GM10847 (cell line): ENCODE data around the gene GSTA3.

ENCODE experiments used
- POLR2A ChIP-seq: IDR thresholded peaks from 2 replicates; pipeline ENCODE4 v1.6.1; 2011; ENCODE audit not compliant: insufficient read length; ENCODE audit errors: extremely low read depth

Gene GSTA3

DNA sequence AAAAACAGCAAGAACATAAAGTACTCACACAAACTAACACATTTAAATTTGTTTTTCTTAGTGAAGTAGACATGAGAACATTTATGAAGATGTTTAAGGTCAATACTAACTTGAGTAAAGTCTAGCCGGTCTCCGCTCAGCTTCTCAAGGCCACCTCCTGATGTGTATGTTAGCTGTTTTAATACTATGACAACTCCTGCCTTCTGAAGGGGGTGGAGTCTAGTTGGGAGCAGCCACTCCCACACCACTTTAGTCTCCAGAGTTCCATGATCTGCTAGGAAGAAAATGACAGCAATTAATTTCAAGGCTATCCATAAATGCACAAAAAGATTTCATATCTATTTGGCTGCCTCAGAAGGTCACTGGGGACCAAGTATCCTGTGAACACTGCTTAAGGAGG, at the start of gene GSTA3:
GSTA3 (minus strand) TSS at position 168 of the 400 bp plus-strand sequence. CDS start 3,864 bp downstream, outside the sequence.
- TF ChIP-seq POLR2A: no peak

DNA sequence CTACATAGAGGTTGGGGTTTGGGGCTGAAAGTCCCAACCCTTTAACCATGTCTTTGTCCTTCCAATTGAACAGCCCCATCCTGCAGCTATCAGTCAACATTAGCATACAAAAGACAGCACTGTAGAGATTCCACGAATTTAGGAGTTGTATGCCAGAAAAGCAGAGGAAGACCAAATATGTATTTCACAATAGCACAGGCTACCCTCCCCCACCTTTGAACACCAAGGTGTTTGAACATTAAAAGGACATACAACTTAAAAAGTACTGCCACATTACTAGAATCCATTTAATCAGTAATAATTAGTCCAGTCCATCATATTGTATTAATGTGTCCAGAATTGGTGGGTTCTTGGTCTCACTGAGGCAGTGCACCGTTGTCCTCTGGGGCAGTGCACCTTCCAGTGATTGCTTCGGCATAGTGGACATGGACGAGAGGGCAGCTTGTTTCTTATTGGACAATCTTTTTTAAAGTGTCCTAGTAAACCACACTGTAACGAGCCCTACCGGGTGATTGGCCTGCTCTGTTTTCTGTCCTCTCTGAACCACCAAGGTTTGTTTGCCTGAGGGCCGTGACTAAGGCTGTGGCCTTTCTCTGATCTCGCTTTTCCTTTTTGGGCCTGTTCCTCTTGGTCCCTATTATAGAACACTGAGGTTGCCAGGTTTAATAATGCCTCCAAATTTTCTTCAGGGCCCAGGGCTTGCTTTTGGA, 49.2 kb upstream of the GSTA3 start:
- TF ChIP-seq POLR2A: no peak

DNA sequence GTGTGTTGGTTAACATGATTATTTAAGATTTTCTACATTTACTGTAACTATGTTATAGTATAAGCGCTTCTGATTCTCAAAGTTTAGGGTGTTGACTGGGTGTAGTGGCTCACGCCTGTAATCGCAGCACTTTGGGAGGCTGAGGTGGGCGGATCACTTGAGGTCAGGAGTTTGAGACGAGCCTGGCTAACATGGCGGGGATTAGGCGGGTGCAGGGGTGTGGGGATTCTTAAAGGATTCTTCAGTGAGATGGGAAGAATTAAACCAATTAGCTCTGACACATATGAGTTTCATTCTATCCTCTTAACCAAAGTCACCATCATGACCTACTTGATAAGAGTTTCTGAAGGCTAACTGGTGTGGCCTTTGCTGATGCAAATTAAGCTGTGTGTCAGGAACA, 46.4 kb upstream of the GSTA3 start:
- no peak for TF ChIP-seq POLR2A

DNA sequence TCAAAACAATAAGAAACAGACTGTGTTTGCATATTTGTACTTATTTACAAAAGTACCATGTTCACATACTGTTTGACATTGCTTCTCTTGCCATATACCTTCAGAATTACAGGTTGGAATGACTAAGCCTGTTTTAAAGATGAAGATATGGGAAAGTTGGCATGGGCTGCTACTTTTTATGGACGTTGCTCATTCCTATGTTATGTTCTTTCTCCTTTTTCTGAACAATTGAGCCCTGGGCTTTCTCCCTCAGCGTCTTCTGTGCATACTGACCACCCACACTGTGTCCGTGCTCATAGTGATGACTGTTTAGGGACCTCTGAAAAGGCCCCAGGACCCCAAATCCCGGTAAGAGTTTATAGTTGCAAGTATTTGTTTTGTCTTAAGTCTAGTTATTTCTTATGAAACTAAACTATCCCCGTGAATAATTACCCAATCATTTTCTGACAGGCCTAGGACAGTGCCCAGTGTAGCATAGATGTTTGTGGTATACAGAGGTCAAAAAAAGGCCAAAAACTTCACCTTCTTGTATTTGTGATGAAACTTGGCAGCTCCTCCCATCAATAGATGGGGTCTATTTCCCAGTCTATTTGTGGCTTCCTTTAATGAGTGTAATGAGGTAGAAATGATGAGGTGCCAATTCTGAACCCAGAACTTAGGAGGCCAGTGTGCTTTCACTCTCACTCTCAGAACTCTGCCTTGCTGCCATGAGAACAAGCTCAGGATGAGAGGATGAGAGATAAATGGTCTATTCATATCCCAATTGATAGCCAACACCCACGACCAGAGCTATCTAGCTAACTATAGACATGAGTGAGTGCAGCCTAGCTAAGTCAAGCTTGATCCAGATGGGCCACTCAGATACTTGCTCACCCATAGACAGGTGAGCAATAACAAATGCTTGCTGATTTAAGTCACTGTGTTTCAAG, 44.7 kb upstream of the GSTA3 start:
- TF ChIP-seq POLR2A: no peak

DNA sequence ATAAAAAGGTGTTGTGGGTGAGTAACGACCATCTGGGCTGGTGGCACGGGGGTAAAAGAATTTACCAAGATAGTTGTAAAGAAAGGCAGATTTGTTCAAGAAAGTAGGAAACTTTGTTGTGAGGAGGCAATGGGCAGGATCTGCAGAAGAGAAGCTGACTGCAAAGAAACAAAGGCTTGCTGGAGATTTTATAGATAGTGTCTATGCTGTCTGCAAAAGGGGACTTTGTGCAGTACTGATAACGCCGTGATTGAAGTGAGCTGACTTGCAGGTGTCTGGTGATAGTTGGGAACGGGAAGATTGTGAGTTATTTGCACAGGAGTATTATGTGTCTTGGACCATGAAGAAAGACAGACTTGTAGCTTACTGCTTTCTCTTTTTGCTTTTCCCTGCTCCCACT, 36.8 kb upstream of the GSTA3 start:
- TF ChIP-seq POLR2A: no peak

DNA sequence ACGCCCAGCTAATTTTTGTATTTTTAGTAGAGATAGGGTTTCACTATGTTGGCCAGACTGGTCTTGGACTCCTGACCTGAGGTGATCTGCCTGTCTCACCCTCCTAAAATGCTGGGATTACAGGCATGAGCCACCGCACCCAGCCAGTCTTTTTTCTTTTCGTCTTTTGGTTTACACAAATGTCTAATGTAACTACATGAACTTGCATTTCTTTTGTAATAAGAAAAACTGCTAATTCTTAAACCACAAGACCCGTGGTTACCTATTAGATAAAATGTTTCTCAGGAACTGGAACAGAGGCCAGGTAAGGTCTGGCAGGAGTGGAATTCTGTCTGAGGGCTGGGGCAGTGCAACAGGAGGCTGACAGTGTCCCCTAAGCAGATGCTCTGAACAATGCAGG, 32.7 kb upstream of the GSTA3 start:
- no peak for TF ChIP-seq POLR2A

DNA sequence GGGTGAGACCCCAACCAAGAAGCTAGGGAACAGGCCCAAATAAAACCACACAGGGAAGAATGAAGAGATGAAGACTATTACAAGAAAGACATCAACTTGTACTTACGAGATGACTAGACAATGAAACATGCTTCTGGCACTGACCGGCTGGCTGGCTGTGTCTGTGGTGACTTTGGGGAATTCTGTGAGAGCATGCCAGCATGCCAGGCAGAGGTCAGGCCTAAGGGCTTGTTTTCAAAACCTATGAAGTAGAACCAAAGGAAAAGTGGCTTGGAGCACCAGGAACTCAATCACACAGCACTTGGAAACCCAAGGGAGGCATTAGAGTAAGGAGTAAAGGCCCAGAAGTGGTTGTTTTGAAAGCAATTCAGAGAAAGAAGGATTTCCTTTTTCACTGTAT, 28.4 kb upstream of the GSTA3 start:
- no peak for TF ChIP-seq POLR2A

DNA sequence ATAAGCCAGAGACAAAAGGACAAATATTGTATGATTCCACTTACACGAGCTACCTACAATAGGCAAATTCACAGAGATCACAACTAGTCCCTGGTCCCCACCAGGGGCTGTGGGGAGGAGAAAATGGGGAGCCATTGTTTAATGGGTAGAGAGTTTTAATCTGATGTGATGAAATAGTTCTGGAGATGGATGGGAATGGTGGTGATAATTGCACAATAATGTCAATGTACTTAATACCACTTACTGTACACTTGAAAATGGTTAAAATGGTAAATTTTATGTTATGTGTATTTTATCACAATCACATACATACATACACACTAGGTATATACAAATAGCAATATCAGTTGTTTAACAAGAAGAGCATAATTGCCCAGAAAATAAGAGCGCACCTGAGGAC, 24.3 kb upstream of the GSTA3 start:
- TF ChIP-seq POLR2A: no peak

DNA sequence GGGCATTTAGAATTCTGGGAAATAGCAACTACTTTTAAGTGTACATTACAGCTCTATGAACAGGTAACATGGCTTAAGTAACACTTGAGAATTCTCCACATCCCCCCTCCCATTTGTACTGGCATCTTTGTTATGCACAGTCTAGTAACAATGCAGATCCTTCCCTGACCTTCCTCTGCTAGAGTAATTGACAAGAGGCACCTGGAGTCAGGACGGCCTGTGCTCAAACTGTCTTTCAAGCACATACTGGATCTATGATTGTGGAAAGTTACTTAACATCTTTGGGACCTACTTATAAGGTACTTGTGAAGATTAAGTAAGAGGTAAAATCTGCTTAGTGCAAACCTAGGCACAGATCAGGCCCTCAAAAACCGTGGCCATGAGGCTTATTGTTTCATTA, 21.9 kb upstream of the GSTA3 start:
- no peak for TF ChIP-seq POLR2A

DNA sequence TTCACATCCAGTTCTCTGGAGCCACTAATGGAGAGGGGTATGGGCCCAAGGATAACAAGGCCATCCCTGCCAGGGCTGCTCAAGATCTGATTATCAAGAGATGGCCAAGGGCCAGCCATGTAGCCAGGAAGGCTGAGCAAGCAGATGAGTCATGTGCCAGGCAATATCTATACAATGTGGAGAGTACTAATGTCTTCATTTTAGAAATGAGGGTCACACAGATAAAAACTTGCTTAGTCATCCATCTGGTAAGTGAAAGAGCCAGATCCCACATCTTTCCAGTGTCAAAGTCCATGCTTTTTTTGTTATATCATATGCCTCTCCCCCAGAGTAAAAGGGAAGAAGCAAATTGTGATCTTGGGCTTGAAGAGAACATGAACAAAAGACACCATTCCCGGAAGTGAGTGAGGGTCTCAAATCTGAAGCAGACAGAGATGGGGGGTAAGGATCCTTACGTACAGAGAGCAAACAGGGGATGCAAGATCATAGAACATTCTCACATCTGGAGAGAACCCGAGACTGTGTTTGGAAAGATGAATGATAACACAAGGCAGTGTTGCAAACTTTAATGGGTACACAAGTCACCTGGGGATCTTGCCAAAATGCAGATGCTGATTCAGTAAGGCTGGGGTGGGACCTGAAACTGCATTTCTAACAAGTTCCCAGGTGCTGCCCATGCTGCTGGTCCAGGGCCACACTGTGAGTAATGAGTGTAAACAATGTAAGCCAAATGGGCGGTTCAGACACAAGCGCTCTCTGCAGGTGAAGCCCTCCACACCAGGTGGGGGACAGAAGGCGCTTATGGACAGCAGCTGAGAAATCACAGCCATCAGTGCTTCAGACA, 20.0 kb upstream of the GSTA3 start:
- no peak for TF ChIP-seq POLR2A

DNA sequence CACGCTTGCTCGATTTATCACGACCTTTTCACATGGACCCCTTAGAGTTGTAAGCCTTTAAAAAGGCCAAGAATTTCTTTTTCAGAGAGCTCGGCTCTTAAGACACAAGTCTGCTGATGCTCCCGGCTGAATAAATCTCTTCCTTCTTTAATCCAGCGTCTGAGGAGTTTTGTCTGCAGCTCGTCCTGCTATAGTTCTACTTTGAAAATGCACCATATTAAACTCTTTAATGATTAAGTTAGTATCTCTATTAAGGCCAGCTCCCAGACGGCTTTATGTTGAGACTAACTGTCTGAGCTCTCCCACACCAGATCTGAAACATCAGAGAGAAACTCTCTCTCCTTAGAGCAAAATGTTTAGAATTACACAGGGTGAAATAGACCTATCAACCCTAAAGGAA, 18.0 kb upstream of the GSTA3 start:
- no peak for TF ChIP-seq POLR2A

DNA sequence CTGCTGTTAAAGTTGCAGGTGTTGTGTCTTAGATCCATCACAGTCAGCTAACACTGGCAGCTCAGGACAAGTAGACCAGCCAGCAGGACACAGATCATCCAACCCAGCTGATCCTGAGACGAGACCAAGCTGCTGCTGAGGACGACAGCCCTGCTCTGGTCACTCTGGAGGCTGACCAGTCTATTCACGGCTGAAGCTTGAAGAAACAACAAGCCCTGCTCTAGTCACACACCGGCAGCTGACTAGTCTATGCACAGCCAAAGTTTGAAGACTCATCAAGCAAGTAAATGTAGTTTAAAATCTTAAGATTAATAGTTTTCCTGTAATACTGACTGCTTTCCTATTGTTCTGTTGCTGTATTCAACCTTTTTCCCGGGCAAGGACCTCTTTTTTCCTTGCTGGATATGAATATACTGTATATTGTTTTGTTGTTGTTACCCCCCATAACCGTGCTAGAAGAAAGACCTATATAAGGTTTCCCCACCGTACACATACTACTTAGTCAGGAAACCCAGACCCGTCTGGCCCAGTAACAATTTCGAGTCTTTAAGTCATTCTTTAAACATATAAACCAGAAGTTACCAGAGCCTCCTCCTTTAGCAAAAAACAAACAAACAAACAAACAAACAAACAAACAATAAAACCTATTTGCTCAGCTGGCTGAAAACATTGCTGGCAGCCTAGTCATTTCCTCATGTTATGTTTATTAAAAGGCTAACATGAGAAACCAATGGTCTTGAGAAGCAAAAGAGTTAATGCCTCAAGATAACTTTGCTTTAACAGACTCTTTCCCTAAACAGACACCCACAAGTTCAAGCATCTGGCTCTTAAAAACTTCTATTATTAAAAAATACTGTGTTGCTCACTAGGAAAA, 16.7 kb upstream of the GSTA3 start:
- TF ChIP-seq POLR2A: no peak

DNA sequence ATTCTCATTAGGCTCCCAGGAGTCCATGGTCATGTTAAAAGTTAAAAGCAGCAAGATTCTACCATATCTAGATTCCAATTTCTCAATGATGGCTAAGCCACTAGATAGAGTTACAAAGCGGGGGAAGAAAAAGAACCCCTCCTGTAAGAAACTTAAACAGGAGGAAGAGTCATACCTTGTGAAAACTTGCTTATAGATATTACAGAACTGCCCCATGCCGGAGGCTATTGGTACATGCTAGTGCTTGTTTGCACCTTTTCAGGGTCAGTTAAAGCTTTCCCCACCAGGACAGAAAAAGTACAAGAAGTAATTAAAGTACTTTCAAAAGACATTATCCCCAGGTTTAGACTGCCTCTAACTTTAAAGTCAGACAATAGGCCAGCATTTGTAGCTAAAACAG, 15.5 kb upstream of the GSTA3 start:
- TF ChIP-seq POLR2A: no peak

DNA sequence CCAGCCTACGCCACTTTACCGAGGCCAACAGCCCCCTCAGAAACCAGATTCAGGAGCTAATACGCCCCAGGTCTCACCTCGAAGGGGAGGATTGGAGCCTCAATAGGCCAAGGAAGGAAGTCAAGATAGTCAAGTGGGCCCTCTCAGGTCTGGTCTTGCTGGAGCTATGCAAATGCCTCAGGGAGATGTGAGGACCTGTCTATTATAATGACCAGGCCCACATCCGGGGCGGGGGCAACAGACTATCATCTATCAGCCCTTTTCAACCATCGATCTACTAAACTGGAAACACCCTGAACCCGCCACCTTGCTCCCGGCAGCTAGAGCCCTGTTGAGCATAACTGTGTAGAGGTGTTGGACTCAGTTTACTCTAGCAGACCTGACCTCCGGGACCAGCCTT, 12.7 kb upstream of the GSTA3 start:
- TF ChIP-seq POLR2A: no peak
